Right lobe of liver (tissue), 4 donors: ENCODE results near the gene USH1C.

ENCODE experiments used
- CTCF ChIP-seq, 4 donors: fragments of 200-600 bp in 3 of 4; fragments of 450-650 bp in 1 of 4; IDR thresholded peaks; one replicate each; pipeline versions ENCODE4 v1.5.1 to v1.8.0; 2016 to 2022; ENCODE audit warnings: antibody characterized with exemption in 4 of 4, mild to moderate bottlenecking in 2 of 4
- POLR2A ChIP-seq: fragments of 450-650 bp; IDR thresholded peaks from one replicate; pipeline ENCODE4 v1.6.1; 2017; ENCODE audit warnings: antibody characterized with exemption, mild to moderate bottlenecking
- donor health status: DM: no; HTN: no; CAD: no.
- donor health status: DM: no; HTN: no; CAD: no.
- donor health status: DM: no; HTN: yes; CAD: no.

GRCh38 chr11:17560281-17561110, 16.3 kb upstream of the USH1C start:
- TF ChIP-seq CTCF (IDR thresholded peaks at IDR 0.05) (no peak), POLR2A (no peak)
